ENCODE measurements around the gene PLCH1. TPM values are rescaled to one million over a fixed set of nuclear protein-coding genes. Genes with fewer than 3 reads are reported as not detected.

Gene PLCH1
- total and polyA plus RNA-seq, 7 donors = 0.03 to 1.1 (median 0.06) TPM; not detected in 2

DNA sequence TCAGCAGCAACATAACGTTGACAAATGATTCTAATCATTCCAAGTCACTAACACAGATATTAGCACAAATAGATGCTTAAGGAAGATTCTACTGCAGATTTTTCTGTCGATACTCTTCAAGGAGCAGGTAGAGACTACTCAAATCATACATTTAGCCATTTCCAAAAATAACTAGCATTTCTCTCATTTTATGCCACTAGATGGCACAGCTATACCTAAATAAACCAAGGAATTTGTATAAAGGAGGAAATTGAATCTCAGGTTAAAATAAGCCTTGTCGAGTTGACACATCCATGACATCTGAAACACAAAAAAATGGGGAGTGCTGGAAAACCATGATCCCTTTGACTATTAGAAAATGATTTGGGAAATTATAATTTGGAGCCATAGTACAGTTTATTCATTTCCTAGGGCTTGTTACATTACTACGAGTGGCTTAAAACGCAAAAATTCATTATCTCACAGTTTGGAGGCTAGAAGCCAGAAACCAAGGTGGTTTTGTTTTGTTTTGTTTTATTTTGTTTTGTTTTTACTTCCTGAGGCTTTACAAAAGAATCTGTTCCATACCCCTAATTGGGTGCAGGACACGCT is 391.9 kb downstream of the PLCH1 start:
- Histone ChIP-seq H3K4me3 (no peak overlapping the region), H3K36me3 (ENCODE audit: insufficient read depth in 1 of 2, low read depth in 1 of 2) (no peaks in the 10 kb centered on the region), H3K27ac (no peak overlapping the region), H3K4me1 (no peaks in the 10 kb centered on the region), H3K9me3 (peaks cover 4% of the 10 kb centered on the region), H3K27me3 (ENCODE audit: insufficient read depth in 3 of 3, low read length in 2 of 3) (no peaks in the 10 kb centered on the region)
- ATAC-seq (peak in 1 of 4 donors; percentile 44), DNase-seq (no peak)
- intact Hi-C loops (cut with DNase I) = loop anchor here in 1 of 2 donors (5.0 kb wide), 1 partner anchor 349 kb away; no protein-coding TSS in a partner anchor
- 55 to 62% (median 56%) methylated on average over 6 of the region's 6 CpGs for whole genome bisulfite sequencing, 3 donors
- TF ChIP-seq, protein P1, sequence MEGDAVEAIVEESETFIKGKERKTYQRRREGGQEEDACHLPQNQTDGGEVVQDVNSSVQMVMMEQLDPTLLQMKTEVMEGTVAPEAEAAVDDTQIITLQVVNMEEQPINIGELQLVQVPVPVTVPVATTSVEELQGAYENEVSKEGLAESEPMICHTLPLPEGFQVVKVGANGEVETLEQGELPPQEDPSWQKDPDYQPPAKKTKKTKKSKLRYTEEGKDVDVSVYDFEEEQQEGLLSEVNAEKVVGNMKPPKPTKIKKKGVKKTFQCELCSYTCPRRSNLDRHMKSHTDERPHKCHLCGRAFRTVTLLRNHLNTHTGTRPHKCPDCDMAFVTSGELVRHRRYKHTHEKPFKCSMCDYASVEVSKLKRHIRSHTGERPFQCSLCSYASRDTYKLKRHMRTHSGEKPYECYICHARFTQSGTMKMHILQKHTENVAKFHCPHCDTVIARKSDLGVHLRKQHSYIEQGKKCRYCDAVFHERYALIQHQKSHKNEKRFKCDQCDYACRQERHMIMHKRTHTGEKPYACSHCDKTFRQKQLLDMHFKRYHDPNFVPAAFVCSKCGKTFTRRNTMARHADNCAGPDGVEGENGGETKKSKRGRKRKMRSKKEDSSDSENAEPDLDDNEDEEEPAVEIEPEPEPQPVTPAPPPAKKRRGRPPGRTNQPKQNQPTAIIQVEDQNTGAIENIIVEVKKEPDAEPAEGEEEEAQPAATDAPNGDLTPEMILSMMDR (IDR thresholded peaks at IDR 0.05) = peak; percentile 45

GRCh38 chr3:155350571-155350970 is 394.3 kb downstream of the PLCH1 start:
- Histone ChIP-seq H3K27ac (no peak overlapping the region), H3K36me3 (ENCODE audit: insufficient read depth in 1 of 2, low read depth in 1 of 2) (no peaks in the 10 kb centered on the region), H3K4me3 (no peak overlapping the region), H3K4me1 (no peaks in the 10 kb centered on the region), H3K9me3 (peaks cover 4% of the 10 kb centered on the region), H3K27me3 (ENCODE audit: insufficient read depth in 3 of 3, low read length in 2 of 3) (no peaks in the 10 kb centered on the region)
- DNase-seq (no peak), ATAC-seq (no peak)
- WGBS, 3 donors = 88 to 93% (median 88%) methylated on average over 1 of the region's 1 CpG
- TF ChIP-seq, protein P1 (IDR thresholded peaks at IDR 0.05) = no peak
- intact Hi-C loops (cut with DNase I) = loop anchor here in 1 of 2 donors (5.0 kb wide), 1 partner anchor 352 kb away; no protein-coding TSS in a partner anchor

- Histone ChIP-seq H3K9me3 (peaks cover 4% of the 10 kb centered on the region), H3K36me3 (ENCODE audit: insufficient read depth in 1 of 2, low read depth in 1 of 2) (no peaks in the 10 kb centered on the region), H3K4me3 (no peak overlapping the region), H3K4me1 (no peaks in the 10 kb centered on the region), H3K27ac (no peak overlapping the region), H3K27me3 (ENCODE audit: insufficient read depth in 3 of 3, low read length in 2 of 3) (no peaks in the 10 kb centered on the region)
- ATAC-seq = peak in 1 of 4 donors; percentile 25
- TF ChIP-seq, protein P1 (IDR thresholded peaks at IDR 0.05) = no peak
- 67 to 80% (median 70%) methylated on average over 1 of the region's 1 CpG for WGBS, 3 donors
- no peak for DNase-seq
- intact Hi-C loops (cut with DNase I) = no loop called here
Observed at GRCh38 chr3:155347901-155348300, 397.0 kb downstream of the PLCH1 start.

DNA sequence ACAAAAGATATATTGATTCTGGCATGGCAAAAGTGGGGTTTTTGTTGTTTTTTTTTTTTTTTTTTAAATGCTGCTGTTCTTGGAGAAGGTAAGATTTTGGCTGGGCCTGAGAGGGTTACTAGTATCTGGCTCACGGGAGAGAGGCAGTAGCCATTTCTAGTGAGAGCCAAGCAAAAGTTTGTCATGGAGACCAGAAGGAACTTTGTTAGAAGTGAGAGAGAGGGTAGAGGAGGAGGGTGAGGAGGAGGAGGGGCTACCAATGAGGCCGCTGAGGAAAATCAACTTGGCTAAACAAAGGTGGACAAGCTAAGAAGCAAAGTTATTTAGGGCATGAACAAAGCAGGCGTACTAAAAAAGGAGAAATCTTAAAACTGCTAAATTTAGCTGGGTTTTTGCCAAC is 402.5 kb downstream of the PLCH1 start:
- H3K27me3 ChIP-seq (ENCODE audit: insufficient read depth in 3 of 3, low read length in 2 of 3) = no peaks in the 10 kb centered on the region
- WGBS, 3 donors = 47 to 51% (median 49%) methylated on average over 3 of the region's 3 CpGs
- H3K9me3 ChIP-seq = no peaks in the 10 kb centered on the region
- TF ChIP-seq, protein P1 (IDR thresholded peaks at IDR 0.05) = no peak
- no peak for DNase-seq
- H3K4me1 ChIP-seq = no peaks in the 10 kb centered on the region
- no peak for ATAC-seq
- H3K36me3 ChIP-seq (ENCODE audit: insufficient read depth in 1 of 2, low read depth in 1 of 2) = no peaks in the 10 kb centered on the region
- H3K4me3 ChIP-seq = no peak overlapping the region
- H3K27ac ChIP-seq = no peak overlapping the region
- intact Hi-C loops (cut with DNase I) = no loop called here

GRCh38 chr3:155339052-155339451 is 405.8 kb downstream of the PLCH1 start:
- TF ChIP-seq, protein P1 (IDR thresholded peaks at IDR 0.05) = no peak
- Histone ChIP-seq H3K4me3 (no peak overlapping the region), H3K27me3 (ENCODE audit: insufficient read depth in 3 of 3, low read length in 2 of 3) (no peaks in the 10 kb centered on the region), H3K36me3 (ENCODE audit: insufficient read depth in 1 of 2, low read depth in 1 of 2) (no peaks in the 10 kb centered on the region), H3K27ac (no peak overlapping the region), H3K9me3 (no peaks in the 10 kb centered on the region), H3K4me1 (no peaks in the 10 kb centered on the region)
- ATAC-seq (no peak), DNase-seq (no peak)
- intact Hi-C loops (cut with DNase I) = no loop called here
